ENCODE data around the gene RNPEPL1.
A peak's percentile ranks its signal among the peaks of the same experiment; 100 is the strongest.

The RNPEPL1 gene

DNA sequence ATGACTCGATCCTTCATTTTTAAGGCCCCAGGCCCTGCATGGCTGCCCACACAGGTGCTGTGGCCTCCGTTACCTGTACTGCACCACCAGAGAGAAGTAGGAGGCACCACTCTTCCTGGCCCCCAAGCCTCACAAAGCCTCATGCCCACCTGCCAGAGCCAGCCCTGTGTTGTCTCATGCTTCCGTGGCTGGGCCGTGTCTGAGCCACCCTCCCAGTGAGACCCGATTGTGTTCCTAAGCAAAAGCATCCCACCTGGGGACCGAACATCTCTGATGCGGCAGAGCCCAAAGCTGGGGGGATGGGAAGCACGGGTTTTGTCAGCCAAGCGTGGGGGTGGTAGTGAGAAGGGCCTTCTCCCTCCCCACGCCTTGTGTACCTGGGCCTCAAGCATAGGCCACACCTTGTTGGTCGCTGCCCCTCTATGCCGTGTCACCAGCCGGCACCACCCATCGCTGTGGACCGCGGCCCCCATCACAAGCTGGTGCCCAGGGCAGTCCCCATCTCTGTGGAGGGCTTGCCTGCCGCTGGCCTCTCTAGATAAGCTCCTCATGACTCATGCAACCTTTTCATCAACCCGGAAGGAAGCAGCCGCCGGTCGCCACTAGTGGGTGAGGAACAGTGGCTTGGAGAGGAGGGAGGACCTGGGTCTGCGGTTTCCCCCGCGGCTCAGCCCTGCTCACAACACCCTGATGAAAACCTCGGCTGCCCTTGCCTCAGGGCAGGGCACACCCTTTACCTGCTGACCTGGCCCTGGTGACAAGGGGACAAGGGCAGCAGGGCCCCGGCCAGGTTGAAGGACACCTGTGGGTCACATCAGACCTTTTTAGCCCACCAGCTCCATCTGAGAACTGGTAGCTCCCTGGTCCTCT lies 2.7 kb upstream of the RNPEPL1 start:
- DNase-seq: peak; percentile 93

- peak; percentile 97 for DNase-seq
Measured at GRCh38 chr2:240566203-240567136, 1.8 kb upstream of the RNPEPL1 start.

- DNase-seq: peak; percentile 75
Measured at GRCh38 chr2:240567137-240567871, 980 bp upstream of the RNPEPL1 start.

- peak; percentile 78 for DNase-seq
Measured at GRCh38 chr2:240568678-240569522, 616 bp downstream of the RNPEPL1 start.

DNA sequence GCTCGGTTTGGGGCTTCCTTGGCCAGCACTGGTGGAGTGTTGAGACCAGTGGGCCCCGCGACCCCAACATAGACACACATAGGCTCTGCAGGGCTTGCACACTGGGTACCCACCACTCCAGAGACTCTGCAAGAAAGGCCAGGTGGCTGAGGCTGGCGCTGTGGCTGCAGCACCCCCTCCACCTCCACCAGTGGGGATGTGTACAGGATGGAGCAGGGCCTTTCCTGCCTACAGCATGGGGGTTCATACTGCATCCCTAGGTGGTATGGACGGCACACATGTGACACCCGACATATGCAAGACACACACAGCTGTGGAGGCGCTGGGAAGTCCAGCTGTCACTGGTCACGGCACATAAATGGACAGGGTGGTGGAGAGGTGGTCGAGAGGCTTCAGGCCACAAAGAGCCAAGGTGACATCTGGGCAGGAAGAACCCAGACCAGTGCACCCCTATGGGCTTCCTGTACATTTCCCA lies 1.3 kb downstream of the RNPEPL1 start:
- DNase-seq: peak; percentile 72

- DNase-seq: peak; percentile 60
Measured at GRCh38 chr2:240569998-240570530, 1.8 kb downstream of the RNPEPL1 start.

DNA sequence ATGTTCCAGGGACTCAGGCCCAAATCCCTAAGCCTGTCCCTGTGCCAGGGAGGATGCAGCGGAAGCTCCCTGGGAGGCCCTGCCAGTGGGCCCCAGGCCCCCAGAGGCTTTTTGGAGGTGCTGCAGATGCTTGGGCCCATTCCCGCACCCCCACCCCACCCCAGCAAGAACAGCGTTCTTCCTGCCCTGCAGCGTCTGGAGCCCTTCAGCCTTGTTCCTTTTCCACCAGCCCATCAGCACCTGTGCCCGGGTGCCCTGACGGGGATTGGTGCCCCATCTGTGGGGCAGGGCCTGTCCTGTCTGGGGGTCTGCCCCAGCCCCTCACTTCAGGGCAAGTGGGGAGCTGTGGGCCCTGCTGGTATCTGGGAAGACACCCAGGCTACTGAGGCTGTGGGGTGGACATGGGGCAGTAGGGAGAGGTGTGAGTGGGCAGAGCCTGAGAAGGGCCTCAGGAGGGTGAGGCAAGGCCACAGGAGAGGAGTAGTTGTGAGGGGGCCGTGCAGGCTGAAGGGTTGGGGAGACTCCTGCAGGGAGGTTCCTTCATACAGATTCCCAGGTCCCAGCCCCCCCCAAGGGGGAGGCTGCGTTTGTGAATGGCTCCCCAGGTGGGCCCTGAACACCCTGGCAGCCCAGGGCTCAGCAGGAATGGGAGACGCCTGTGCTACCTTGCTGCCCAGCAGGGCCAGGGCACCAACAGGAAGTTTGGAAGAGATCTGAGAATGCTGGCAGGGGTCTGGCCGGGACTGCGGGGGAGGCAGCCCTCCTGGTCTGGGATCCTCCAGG lies 2.4 kb downstream of the RNPEPL1 start:
- no peak for DNase-seq

DNA sequence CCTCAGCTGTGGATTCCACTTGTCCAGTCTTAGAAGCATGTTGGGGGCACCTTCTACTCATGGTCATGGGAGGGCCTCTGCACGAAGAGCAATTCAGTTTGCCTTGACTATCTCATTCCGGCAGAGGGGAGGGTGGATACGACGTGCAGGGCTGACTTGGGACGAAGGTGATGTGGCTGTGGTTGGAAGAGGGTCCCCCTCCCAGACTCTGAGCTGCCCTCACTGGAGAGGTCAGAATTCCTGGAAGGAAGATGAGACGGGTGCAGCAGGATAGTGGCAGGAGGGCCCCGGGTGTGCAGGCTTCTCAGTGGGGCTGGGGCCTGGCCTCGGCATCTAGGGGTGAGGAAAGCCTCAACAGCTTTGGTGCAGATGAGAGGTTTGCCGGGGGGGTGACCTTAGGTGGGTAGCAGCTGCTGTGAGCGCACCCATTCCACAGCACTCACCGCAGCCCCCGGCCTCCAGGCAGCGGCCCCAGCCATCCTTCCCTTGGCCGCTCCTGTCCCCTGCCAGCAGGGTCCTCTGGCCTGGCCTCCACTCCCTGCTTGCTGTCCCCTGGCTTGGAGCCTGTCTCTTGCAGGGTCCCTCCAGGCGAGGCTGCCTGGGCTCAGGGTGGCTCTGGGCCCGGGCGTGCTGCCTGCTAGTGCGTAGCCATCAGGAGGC lies 3.2 kb downstream of the RNPEPL1 start:
- no peak for DNase-seq

DNA sequence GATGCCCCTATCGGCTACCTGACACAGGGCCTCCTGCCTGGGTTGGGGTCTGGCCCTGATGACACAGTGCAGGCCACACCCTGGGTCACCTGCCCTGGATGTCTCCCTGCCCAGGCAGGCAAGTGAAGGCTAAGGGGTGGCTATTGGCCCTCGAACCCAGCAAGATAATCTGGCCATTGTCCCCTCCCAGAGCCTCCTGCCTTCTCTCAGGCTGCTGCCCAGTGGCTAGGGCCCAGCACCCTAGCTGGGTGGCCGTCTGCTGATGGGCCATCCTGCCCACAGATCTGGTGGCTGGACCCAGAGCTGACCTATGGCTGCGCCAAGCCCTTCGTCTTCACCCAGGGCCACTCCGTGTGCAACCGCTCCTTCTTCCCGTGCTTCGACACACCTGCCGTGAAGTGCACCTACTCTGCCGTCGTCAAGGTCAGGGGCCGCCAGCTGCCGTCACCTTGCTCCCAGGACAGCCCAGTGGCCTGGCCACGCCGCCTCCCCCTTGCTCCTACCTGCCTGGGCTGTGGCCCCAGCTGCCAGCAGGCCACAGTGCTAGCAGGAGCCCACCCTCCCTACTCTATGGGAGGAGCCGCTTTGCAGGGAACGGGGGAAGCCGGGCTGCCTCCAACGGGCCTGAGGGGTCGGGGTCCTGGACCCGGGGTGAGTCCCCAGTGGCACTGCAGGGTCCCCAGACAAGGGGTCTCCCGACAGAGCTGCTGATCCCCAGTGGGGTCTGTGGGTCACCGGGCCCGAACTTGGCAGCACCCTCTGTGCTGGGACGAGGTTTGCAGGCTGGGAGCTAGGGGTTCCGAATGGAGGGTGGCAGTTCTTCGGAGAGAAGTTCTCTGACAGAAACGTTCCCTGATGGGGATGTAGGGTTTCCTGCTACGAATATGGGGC lies 4.1 kb downstream of the RNPEPL1 start:
- no peak for DNase-seq

DNA sequence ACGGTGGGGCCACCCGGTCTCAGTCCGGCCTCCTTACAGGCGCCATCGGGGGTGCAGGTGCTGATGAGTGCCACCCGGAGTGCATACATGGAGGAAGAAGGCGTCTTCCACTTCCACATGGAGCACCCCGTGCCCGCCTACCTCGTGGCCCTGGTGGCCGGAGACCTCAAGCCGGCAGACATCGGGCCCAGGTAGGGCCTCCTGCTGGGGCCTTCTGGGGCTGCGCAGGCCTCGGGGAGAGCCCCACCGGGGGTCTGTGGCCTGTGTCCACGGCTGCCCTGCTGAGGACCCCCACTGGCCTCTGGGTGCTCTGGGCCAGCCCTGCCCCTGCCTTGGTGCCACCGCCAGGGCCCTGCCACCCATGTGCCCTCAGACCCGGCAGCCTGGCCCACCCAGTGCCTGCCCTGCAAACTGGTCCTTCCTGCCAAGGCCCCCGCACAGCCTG lies 4.8 kb downstream of the RNPEPL1 start:
- no peak for DNase-seq

- no peak for DNase-seq
Measured at GRCh38 chr2:240573516-240574385, 5.5 kb downstream of the RNPEPL1 start.

GRCh38 chr2:240574386-240575100 lies 6.3 kb downstream of the RNPEPL1 start:
- no peak for DNase-seq

GRCh38 chr2:240575101-240575965 lies 7.0 kb downstream of the RNPEPL1 start:
- no peak for DNase-seq

GRCh38 chr2:240576036-240576435 lies 7.8 kb downstream of the RNPEPL1 start:
- DNase-seq: no peak

DNA sequence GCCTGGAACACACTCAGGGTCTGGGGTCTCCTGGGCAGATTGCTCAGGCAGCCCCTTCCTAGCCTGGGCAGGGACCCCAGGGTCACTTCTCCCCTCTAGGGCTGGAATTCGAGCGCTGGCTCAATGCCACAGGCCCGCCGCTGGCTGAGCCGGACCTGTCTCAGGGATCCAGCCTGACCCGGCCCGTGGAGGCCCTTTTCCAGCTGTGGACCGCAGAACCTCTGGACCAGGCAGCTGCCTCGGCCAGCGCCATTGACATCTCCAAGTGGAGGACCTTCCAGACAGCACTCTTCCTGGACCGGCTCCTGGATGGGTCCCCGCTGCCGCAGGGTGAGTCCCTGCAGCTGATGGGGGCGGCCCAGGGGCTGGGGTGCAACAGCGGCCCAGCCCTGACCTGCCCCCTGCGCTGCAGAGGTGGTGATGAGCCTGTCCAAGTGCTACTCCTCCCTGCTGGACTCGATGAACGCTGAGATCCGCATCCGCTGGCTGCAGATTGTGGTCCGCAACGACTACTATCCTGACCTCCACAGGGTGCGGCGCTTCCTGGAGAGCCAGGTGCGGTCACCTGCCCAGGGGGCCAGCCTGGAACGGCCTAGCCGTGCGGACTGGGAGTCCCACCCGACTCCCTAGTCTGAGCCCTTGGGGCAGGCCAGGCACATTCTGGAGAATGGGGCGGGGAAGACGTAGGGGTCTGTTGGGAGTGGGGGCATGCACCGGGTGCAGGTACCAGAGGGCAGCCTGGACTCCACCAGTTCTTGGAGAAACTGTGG lies 8.3 kb downstream of the RNPEPL1 start:
- DNase-seq: no peak

Measured in activated CD8-positive, alpha-beta memory T cell treated with anti-CD3 and anti-CD28 coated beads for 24 hours (primary cell).